Upper lobe of left lung (tissue), 4 donors: ENCODE results near the gene PIK3CD.

ENCODE experiments used
- CTCF ChIP-seq, 6 experiments: fragments of 450-650 bp in 4 of 6; fragments of 200-600 bp in 2 of 6; sonication (generic) in 2 of 6; IDR thresholded peaks; one replicate each; pipeline ENCODE4 v1.5.1; 2016 to 2019; ENCODE audit warnings: antibody characterized with exemption in 6 of 6
- POLR2AphosphoS5 ChIP-seq, 2 donors: sonication (generic); formaldehyde crosslinking; IDR thresholded peaks; one replicate each; pipeline ENCODE4 v1.5.1; 2017; ENCODE audit warnings: antibody characterized with exemption in 2 of 2

GRCh38 chr1:9663257-9663656 lies 11.7 kb downstream of the PIK3CD start:
- no peak for TF ChIP-seq CTCF (IDR thresholded peaks at IDR 0.05)
- TF ChIP-seq POLR2AphosphoS5 (IDR thresholded peaks at IDR 0.05), result no peak
